ENCODE data around the gene COG2. TPM values are rescaled to one million over a fixed set of nuclear protein-coding genes. Genes with fewer than 3 reads are reported as not detected.

COG2 gene
- 10 to 100 TPM; 42.0 to 53.8 TPM for total RNA-seq

DNA sequence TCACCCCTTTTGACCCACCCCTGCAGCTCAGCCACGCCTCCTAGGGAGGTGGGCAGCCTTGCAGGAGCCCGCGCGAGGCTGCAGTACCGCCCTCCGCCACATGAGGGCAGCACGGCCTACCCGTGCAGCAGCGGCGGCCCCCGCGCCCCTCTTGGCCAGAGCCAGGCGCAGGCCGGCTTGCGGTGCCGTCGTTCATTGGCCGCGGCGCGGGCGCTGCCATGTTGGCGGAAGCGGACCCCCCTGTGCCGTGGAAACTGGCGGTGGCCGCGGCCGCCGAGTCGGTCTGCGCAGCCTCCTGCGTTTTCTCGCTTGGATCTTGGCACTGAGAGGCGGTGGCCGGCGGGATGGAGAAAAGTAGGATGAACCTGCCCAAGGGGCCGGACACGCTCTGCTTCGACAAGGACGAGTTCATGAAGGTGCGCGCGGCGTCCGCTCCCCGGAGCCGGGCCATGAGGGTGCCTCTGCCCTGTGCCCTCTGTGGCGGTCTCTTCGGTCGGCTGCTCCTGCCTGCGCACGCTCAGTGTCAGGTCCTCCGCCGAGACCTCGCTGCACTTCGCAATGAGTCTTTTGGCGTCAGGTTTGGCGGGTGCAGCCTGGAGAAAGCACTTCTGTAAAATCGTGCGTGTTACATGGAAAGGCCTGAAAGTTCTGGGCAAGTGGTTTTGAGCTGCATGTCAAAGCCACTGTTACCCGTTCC lies at the start of gene COG2:
TSS of gene COG2 (plus strand) at position 219 of the 697 bp plus-strand sequence. CDS start at position 345, 126 bp downstream.
- Histone ChIP-seq H3K36me3 (no peaks in the 10 kb centered on the region), H3K9me3 (no peaks in the 10 kb centered on the region), H3K27me3 (no peaks in the 10 kb centered on the region), H3K4me3 (peak within 1 kb of the TSS; percentile 86), H3K27ac (peak within 1 kb of the TSS; percentile 87), H3K4me1 (peaks cover 10% of the 10 kb centered on the region), H3K9ac (ENCODE audit: low read depth in 2 of 2, low read length in 2 of 2) (peak within 1 kb of the TSS; percentile 75 to 83)
- intact Hi-C loops (cut with DNase I): loop anchor here (5.0 kb wide), 1 partner anchor 130 kb away; no protein-coding TSS in a partner anchor
- peak; percentile 100 for TF ChIP-seq CTCF (IDR thresholded peaks at IDR 0.05)
- peak; percentile 95 for DNase-seq

- Histone ChIP-seq H3K27me3 (no peaks in the 10 kb centered on the region), H3K27ac (no peak overlapping the region), H3K4me1 (no peaks in the 10 kb centered on the region), H3K36me3 (no peaks in the 10 kb centered on the region), H3K9me3 (no peaks in the 10 kb centered on the region), H3K9ac (ENCODE audit: low read depth in 2 of 2, low read length in 2 of 2) (no peak overlapping the region), H3K4me3 (no peak overlapping the region)
- intact Hi-C loops (cut with DNase I): no loop called here
- no peak for DNase-seq
- TF ChIP-seq CTCF (IDR thresholded peaks at IDR 0.05): no peak
Measured at GRCh38 chr1:230592848-230593414, 49.4 kb upstream of the COG2 start.

DNA sequence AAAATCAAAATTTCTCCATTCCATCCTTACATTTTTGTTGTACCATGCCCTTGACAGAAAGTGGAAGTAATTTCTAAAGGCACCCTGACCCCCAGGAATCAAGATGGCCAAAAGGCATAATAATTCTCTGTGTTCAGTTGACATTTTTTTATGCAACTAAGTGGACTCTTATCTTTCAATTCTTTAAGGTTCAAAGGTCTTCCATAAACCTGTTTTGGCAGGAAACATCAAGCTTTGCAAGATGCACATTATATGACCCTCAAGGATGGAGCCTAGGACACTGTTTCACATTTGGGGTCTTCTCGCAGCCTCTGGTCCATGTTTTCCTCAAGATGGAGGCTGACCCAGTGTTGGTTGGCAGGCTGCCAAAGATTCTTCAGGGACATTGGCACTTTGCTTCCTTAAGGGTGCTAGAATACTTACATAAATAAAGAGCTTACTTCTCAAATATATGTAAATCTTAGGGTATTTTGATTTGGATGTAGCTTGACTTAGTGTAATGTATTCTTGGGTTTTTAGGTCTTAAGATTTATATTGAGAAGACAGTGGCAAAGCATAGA lies 48.0 kb upstream of the COG2 start:
- Histone ChIP-seq H3K9me3 (no peaks in the 10 kb centered on the region), H3K9ac (ENCODE audit: low read depth in 2 of 2, low read length in 2 of 2) (no peak overlapping the region), H3K4me1 (no peaks in the 10 kb centered on the region), H3K4me3 (no peak overlapping the region), H3K27me3 (no peaks in the 10 kb centered on the region), H3K27ac (no peak overlapping the region), H3K36me3 (no peaks in the 10 kb centered on the region)
- intact Hi-C loops (cut with DNase I): no loop called here
- no peak for TF ChIP-seq CTCF (IDR thresholded peaks at IDR 0.05)
- no peak for DNase-seq

DNA sequence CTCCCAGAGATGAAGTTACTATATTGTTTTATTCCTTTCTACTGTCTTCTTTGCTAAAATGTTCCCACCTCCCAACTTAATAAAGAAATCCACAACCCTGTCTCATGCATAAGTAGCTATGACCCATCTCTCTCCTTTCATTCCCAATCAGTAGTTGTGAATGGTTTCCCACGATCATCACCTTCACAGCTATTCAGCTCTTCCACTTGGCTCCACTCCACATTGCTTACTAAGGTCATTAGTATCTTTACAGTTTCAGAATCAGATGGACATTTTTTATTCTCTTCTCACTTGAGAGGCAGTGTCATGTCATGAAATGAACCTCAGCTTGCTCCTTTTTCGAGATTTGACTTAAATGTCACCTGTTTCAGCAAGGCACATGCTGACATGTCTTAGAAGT lies 47.1 kb upstream of the COG2 start:
- no peak for TF ChIP-seq CTCF (IDR thresholded peaks at IDR 0.05)
- H3K27me3 ChIP-seq: no peaks in the 10 kb centered on the region
- DNase-seq: no peak
- H3K9ac ChIP-seq (ENCODE audit: low read depth in 2 of 2, low read length in 2 of 2): no peak overlapping the region
- H3K4me3 ChIP-seq: no peak overlapping the region
- no peak overlapping the region for H3K27ac ChIP-seq
- H3K36me3 ChIP-seq: no peaks in the 10 kb centered on the region
- no peaks in the 10 kb centered on the region for H3K4me1 ChIP-seq
- intact Hi-C loops (cut with DNase I): no loop called here
- no peaks in the 10 kb centered on the region for H3K9me3 ChIP-seq

DNA sequence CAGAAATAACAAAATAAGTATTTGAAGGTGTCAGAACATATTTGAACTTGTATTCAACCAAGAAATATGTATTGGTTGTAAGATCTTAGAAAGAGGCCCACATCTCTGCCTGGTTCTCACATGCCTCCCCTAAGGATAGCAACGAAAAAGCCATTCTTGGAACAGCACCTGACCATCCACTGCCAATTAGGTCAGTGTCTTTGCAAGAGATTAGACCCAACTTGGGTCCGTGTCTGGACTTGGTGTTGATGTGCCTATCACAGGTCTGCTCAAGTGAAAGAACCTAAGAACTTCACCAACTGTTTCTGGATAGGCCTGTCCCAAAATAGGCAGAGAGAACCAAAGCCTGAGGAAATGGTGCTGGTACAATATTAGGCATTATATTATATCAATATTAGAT lies 46.0 kb upstream of the COG2 start:
- Histone ChIP-seq H3K27ac (no peak overlapping the region), H3K9ac (ENCODE audit: low read depth in 2 of 2, low read length in 2 of 2) (no peak overlapping the region), H3K4me3 (no peak overlapping the region), H3K9me3 (no peaks in the 10 kb centered on the region), H3K27me3 (no peaks in the 10 kb centered on the region), H3K36me3 (no peaks in the 10 kb centered on the region), H3K4me1 (no peaks in the 10 kb centered on the region)
- no peak for TF ChIP-seq CTCF (IDR thresholded peaks at IDR 0.05)
- DNase-seq: no peak
- intact Hi-C loops (cut with DNase I): no loop called here

All from colonic mucosa (tissue), 4 donors.